Hypothalamus (tissue), 51 donors: Measurements from ENCODE around the gene KMT5C.

ENCODE experiments used
- DNase-seq, 51 donors: peaks; one replicate each; lab custom pipeline; 2025; lab: John Stamatoyannopoulos, UW

Gene KMT5C

DNA sequence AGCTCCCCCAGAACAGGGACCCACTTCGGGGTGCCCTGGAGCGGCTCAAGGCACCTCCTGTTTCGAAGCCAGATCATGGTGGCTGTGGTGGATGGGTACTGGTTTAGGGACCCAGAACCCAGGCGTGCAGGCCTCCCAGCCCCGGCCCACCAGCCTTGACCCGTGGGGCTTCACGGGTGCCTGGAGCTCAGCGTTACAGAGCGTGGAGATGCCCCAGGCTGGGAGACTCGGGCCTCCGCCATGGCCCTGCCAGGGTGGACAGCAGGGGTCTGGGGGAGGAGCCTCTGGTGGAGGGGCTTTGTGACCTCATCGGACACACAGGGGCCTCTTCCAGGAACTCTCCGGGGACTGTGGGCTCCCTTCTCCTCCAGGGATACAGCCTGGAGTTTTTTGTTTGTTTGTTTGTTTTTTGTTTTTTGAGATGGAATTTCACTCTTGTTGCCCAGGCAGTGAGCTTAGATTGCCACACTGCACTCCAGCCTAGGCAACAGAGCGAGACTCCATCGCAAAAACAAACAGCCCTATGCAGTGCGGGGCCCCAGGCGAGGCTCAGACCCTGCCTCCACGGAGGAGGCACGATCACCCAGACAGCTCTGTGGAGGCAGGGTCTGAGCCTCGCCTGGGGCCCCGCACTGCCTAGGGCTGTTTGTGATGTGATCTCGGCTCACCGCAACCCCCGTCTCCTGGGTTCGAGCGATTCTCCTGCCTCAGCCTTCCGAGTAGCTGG is 23.5 kb downstream of the KMT5C start, which contains the start of gene GARIN5B:
Gene GARIN5B, minus strand, starts transcription at position 271 of the 727 bp plus-strand sequence. Its CDS starts 194 bp downstream, at position 77.
- DNase-seq = no peak

DNA sequence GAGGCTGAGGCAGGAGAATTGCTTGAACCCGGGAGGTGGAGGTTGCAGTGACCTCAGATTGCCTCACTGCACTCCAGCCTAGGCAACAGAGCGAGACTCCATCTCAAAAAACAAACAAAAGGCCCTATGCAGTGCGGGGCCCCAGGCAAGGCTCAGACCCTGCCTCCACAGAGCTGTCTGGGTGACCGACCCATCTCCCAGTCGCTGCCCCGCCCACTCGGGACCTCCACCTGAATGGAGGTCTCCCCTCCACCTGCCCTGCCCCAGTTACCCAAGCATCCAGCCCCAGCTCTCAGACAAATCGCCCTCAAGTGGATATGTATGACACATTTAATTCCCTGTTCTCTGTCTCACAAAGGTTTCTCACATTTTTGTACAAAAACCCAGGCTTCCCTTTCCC is 25.6 kb downstream of the KMT5C start:
- no peak for DNase-seq

DNA sequence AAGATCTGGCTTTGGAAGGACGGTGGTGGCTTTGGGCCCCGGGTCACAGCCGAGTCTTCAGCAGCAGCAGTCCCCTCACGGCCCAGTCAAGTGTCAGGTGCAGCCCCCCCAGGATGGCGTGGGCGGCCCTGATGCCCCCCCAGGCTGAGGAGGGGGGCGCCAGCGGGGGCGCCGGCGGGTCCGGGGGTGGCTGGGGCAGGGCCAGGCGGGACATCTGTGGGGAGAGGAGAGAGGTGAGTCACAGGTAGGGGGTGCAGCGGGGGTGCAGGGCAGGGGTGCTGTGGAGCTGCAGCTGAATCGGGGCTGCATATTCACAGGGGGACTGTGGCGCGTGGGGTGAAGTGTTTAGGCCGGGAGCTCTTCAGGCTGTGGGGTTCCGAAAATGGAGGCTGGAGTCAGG is 26.3 kb downstream of the KMT5C start:
- peak in 1 of 51 donors; percentile 25 for DNase-seq

DNA sequence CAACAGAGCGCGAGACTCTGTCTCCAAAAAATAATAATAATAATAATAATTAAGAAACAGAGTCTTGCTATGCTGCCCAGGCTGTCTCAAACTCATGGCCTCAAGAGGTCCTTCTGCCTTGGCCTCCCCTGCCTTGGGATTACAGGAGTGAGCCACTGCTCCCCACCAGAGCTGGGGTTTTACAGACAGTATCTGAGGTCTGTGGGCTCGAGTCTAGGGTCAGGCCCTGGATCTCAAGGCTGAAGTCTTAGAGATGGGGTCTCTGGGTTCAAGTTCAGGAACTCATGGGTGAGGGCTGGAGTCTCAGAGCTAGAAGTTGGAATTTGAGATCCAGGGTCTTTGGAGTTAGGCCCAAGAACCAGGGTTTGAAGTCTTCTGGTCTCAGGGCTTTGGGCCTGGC is 27.1 kb downstream of the KMT5C start:
- no peak for DNase-seq

DNA sequence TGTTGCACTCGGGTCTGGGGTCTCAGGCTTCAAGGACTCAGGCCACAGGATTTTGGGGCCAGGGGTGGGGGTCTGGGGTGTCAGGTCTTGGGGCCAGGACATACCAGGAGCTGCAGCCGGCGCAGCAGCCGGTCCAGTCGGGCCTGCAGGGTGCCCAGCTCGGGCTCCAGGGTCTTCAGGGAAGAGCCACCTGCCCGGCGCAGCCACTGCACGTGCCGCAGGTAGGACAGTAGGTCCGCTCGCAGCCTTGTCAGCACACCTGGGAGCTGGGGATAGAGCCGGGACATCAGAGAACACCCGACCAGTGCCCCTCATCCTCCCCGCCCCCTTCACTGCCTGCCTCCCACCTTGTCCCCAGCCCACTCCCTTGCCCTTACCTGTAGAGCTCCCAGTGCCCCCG is 28.4 kb downstream of the KMT5C start:
- DNase-seq = no peak

DNA sequence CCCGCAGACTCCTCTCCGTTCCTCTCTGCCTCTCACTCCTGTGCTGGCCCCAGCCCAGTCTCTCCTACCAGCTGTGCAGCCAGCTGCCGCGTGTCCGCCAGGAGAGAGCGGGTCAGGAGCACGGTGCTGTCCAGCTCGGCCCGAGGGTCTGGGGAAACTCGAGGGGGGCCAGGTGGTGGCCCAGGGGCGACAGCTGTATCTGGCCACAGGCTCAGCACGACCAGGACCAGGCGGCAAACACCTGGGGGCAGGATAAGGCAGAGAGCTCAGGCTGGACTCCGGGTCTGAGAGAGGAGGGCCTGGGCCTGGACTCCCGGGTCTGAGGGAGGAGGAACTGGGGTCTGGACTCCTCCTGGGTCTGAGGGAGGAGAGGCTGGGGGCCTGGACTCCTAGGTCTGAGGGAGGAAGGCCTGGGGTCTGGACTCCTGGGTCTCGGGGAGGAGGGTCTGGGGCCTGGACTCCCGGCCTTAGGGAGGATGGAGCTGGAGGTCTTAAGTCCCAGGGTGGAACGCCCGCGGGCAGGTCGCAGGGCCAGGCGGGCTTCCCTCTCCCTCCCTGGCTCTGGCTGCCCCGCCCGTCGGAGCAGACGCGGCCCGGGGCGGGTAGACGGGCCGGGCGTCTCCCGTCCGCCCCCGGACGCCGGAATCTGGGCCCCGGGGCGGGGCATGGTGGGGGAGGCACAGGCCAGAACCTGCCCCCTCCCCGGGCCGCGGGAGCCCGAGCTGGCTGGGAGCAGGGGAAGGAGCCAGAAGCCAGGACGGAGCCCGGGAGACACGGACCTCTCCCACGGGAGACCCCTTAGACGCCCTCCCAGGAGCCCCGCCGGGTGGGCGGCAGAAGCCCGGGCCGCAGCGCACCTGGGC is 29.3 kb downstream of the KMT5C start:
- DNase-seq = no peak

DNA sequence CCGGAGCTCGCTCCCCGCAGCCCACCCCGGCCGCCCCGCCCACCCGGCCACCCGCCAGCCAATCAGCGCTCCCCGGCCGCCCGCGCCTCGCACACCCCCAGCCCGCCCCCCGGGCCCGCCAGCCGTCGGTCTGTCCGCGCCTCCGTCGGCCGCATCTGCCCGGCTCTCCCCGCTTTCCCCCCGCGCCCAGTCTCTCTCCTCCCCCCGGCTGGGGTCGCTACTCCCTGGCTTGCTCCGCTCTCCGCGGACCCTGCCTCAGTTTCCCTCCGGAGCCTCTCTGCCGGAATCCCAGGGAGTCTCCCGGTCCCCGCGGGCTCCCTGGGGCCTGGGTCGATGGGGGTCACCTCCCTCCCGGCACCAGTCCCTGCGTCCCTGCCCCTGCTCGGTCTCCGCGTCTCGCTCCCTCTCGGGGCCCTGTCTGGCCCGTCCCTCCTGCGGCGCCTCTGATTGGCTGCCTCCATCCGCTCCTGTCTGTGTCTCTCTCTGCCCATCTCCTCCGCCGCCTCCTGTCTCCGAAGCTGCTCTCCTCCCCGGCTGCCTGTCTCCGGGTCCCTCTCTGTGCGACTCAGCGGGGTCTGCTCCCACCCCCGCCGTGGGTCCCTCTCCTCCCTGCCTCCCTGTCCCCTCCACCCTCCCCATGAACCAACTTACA is 30.1 kb downstream of the KMT5C start:
- peak in 2 of 51 donors; percentile 9 to 20 for DNase-seq

DNA sequence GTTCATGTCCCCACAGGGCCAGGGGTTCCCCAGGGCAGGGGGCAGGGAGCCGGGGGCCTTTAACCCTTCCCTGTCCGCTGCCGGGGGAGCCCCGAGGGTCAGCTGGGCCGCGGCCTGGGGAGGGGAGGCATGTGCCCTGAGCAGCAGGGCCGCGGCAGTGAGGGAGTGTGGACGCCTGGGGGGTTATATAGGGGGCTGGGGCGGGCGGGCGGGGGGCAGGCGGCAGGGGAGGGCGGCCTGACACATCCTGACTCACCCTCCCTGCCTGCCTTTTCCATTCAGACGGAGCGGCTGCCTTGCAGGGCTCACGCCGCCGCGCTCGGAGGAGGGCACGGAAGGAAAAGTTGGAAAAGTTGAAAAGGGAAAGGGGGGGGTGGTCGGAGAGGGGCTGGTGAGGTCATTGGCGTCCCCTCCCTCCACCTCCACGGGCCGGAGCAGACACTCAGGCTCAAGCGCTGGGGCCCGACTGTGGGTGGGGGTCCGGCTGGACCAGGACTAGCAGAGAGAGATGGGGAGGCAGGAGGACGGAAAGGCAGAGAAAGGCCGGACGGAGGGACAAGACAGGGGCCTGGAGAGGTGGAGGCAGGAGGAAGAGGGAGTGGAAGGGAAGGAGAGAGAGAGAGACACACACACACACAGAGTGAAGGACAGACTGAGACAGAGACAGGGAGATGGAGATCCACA is 30.8 kb downstream of the KMT5C start, which contains the start of gene IL11:
Gene IL11, minus strand, starts transcription at position 159 of the 684 bp plus-strand sequence. Its CDS starts 153 bp downstream, at position 6.
- DNase-seq = no peak

DNA sequence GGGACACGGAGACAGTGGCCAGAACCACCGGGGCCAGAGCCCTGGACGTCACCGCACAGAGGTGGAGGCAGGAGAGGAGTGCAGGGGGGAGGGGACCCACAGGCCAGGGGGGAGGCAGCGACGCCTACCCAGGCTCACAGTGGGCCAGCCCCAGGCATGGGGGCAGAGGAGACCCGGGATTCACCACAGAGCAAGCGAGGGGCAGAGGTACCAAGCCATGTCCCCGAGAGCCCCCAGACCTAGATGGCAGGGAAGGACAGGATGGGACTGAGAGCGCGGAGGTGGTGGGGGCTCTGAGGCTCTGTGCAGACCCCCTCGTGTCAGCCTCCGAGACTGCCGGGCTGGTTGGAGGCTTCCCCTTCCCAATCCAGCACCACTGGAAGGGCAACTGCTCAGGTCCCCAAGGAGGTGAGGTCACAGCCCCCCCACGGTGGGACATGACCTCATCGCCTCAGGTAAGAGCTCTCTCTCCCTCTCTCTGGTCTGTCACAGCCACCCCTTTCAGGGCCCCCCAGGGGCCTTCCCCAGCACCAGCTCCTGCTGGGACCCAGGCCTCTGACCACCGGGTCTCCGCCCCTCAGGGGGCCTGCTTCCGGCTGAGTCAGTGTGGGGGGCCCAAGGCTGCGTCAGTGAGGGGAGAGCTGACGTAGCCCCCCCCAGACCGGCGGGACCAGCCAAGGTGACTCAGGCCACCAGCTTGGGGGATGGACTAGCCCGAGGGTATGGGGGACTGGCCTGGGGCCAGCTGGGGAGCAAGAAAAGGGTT is 32.8 kb downstream of the KMT5C start:
- DNase-seq = no peak

DNA sequence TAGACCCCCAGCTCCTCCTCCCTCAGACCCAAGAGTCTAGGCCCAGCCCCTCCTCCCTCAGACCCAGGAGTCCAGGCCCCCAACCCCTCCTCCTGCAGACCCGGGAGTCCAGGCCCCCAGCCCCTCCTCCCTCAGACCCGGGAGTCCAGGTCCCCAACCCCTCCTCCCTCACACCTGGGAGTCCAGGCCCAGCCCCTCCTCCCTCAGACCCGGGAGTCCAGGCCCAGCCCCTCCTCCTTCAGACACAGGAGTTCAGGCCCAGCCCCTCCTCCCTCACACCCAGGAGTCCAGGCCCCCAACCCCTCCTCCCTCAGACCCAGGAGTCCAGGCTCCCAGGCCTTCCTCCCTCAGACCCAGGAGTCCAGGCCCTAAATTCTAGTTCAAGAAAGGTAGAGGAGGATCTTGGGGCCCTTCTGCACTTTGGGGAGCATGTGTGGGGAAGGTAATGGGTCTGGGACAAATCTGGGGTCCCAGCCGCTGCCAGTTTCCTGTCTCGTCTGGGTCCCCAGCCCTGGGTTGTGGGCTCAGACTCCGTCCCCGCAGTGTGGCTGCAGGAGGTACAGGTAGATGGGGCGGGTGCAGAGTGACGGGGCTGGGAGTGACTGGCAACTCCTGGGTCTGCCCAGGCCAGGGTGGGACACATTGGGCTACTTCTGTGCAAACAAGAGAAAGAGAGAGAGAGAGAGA is 33.8 kb downstream of the KMT5C start:
- DNase-seq = no peak

DNA sequence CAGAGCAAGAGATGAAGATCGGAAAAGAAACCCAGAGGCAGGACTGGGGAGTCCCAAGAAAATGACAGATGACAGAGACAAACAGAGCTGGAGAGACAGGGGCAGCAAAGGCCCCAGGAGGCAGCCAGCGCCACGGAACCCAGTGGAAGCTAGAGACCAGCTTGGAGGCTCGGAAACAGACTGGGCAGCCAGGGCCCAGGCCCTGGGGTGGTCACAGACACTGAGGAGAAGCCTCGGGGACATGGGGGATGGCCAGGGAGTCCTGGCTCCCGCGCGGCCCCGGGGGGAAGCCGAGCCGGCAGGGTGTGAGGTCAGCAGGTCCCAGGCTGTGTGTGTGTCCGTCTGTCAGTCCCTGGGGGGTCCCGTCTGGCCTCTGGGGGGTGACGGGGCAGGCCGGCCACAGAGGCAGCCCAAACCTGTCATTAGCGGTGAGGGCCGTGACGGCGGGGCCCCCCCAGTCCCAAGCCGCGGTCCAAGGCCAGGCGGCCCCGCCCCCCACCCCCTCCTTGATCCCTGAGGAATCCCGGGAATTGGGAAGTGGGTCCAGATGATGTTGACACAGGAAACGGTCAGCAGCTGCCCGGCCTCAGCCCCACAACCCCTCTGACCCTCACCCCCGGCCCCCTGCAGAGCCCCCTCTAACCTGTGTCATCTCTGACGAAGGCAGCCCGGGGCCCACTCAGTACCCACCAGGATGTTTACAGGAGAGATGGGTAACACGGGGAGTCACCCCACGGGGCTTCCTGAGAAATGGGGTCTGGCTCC is 34.5 kb downstream of the KMT5C start:
- no peak for DNase-seq

DNA sequence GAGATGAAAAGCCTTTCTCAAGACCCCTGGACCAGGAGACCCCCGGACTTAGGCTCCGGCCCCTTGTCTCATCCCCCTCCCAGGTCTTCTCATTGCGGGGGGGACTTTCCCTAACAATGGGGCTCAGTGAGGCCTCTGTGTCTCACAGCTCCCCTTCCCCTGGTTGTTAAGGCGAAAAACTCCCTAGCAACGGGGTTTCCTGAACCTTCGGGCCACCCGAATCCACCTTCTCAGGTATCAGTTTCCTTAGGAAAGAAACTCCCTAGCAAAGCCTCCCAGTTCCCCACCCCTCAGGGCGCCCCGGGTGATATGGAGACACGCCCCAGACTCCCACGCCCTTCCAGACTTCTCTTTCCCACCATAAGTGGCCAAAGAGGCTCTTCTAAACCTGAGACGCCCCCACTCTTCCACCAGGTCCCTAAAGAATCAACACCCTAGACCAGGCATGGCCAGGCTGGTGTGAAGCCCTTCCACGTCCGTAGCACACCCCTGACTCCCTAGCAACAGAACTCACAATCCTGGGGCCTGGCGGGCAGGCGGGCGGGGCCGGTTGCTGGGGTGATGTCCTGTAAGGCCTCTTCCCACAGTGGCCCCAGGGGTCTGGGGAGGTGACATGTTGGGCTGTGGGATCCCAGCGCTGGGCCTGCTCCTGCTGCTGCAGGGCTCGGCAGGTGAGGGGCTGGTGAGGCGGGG is 36.7 kb downstream of the KMT5C start, which contains the start of gene TMEM190:
Gene TMEM190, plus strand, starts transcription at position 586 of the 693 bp plus-strand sequence. Its CDS starts 28 bp downstream, at position 614.
- DNase-seq = no peak

DNA sequence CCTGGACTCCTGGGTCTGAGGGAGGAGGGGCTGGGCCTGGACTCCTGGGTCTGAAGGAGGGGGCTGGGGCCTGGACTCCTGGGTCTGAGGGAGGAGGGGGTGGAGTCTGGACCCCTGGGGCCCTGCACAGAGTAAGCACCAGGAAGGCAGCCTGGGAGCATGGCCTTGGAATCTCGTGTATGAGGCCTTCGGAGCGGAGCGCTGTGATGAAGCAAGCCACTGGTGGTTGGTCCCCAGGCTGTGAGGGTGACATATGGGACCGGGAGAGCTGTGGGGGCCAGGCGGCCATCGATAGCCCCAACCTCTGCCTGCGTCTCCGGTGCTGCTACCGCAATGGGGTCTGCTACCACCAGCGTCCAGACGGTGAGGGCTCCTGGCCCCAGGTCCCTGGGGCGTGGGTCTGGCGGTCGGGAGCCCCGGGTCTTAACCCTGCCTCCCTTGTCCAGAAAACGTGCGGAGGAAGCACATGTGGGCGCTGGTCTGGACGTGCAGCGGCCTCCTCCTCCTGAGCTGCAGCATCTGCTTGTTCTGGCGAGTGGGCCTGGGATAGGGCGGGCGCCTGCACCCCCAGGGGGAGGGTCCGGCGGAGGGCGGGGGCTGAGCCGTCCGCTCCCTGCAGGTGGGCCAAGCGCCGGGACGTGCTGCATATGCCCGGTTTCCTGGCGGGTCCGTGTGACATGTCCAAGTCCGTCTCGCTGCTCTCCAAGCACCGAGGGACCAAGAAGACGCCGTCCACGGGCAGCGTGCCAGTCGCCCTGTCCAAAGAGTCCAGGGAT is 37.9 kb downstream of the KMT5C start:
- no peak for DNase-seq

DNA sequence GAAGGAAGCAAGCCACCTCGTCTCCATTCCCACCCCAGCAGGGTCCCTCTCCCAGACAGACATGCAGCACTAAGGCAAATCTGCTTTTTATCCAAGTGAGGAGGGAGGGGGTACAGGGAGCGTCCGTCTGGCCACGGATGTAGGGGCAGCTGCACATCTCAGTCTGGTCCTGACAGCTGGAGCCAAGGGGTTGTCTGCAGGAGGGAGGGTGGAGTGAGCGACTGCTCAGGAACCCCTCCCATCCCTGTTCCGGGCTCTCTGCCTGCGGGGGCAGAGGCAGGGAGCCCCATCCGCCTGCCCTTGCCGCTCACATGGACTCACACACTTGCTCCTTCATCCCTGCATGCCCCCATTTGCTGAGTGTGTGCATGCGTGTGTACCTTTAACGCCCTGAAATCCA is 39.5 kb downstream of the KMT5C start:
- DNase-seq = no peak

DNA sequence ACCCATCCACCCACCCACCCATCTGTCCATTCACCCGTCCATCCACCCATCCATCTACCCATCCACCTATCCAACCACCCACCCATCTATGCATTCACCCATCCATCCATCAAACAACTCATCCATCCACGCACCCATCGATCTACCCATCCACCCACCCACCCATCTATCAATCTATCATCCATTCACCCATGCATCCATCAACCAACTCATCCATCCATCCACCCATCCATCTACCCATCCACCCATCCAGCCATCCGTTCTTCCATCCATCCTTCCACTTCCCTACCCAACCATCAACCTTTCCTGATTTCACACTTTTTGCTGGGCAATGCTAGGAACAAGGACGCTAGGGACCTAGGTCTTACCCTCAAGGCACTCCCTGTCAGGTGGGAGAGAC is 42.3 kb downstream of the KMT5C start:
- no peak for DNase-seq

DNA sequence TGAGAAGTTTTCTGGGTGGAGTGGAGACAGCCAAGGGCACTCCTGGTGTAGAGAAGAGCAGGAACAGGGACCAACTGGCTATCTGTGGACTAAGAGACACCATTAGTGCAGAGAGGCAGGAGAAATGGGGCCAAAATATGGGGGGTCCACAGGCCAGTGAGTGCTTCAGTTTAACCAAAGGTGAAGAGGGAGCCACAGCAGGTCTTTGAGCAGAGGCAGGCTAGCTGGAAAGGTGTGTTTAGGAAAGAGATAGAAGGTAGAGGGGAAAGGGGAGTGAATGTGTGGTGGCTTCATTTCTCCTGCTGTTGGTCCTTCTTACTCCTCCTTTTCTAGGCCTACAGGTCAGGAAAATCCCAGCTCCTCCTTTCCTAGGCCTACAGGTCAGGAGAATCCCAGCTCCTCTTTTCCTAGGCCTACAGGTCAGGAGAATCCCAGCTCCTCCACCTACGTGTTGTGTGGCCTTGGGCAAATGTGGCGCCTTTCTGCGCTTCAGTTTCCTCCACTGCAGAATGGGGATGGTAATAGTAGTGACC is 42.9 kb downstream of the KMT5C start:
- DNase-seq = no peak
